Measurements from ENCODE around the gene EYS.
A peak's percentile ranks its signal among the peaks of the same experiment; 100 is the strongest.

EYS gene

DNA sequence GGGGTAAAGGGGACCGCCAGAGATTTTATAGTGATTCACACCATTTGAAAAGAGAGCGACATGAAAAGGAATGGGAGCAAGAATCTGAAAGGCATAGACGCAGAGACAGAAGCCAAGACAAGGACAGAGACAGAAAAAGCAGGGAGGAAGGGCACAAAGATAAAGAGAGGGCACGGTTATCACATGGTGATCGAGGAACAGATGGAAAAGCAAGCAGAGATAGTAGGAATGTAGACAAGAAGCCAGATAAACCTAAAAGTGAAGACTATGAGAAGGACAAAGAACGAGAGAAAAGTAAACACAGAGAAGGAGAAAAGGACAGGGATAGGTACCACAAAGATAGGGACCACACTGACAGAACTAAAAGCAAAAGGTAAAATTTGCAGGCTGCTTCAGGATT lies 1993.7 kb downstream of the EYS start:
- no peak for TF ChIP-seq POLR2A (IDR thresholded peaks at IDR 0.05; ENCODE audit: low read depth, low read length)
- no peak for FAIRE-seq
- no peak for DNase-seq (ENCODE audit: insufficient read length, low spot score)

DNA sequence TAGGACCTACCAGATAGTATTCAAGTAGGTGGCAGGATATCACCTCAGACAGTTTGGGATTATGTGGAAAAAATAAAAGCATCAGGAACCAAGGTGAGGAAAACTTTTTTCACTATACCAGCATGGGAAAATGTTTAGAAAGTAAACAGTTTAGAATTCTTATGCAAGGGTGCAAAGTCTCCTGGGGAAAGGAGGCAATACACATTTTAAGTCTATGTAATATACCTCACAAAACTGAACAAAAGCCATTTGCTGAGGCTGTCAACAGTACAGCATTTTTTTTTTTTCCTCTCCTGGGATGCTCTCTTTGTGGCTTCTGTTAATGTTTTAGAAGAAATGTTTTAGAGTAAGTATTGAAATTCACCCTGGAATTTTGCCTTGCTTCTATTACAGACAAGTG lies 1997.9 kb downstream of the EYS start:
- DNase-seq (ENCODE audit: insufficient read length, low spot score) (no peak), FAIRE-seq (no peak)
- TF ChIP-seq POLR2A (IDR thresholded peaks at IDR 0.05; ENCODE audit: low read depth, low read length): no peak

DNA sequence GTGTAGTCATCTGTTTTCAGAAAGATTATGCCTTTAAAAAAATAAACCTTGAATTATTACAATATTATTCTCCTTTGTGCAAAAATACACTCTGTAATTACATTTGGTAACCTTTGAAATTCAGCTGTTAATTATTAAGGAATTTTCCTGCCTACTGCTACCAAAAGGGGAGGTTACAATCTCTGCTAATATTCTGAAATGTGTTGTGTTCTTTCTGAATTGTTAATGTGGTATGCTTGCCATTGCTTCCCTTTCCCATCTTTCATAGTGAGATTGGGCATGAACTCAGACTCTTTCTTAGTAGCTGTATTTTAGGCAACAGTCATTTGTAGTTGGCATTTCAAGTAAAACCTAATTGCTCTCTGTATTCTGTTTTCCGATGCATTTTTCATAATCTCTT lies 1998.4 kb downstream of the EYS start:
- TF ChIP-seq POLR2A (IDR thresholded peaks at IDR 0.05; ENCODE audit: low read depth, low read length): no peak
- DNase-seq (ENCODE audit: insufficient read length, low spot score) (no peak), FAIRE-seq (no peak)

DNA sequence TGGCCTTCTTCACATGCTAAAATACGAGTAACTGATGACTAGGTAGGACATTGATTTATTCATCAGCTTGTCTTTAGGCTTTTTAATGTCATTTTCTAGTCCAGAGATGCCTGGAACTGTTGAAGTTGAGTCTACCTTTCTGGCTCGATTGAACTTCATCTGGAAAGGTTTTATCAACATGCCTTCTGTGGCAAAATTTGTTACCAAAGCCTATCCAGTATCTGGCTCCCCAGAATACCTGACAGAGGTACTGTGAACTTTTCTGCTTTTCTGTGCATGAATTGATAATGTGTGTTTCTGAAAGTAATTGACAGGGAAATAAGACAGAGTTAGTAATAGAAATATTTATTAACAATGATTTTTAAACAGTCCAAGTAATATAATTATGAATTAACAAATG lies 2000.4 kb downstream of the EYS start:
- DNase-seq (ENCODE audit: insufficient read length, low spot score) (no peak), FAIRE-seq (no peak)
- no peak for TF ChIP-seq POLR2A (IDR thresholded peaks at IDR 0.05; ENCODE audit: low read depth, low read length)

DNA sequence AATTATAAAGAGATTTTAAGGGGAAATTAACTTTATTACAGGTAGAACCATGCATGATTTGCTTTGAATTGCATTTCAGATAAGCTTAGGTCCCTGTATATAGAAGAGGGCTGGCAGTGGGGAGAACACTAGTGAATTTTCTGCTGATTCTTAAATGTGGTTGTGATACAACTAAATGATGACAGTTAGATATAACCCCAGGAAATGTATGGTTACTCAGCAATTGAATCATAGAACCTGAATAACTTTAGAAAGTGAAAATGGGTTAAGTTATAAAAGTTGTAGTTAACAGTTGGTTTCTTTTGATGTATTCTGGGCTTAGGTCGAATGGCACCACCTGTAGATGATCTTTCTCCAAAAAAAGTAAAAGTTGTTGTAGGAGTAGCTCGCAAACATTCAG lies 2001.3 kb downstream of the EYS start:
- DNase-seq (ENCODE audit: insufficient read length, low spot score) (no peak), FAIRE-seq (no peak)
- no peak for TF ChIP-seq POLR2A (IDR thresholded peaks at IDR 0.05; ENCODE audit: low read depth, low read length)

DNA sequence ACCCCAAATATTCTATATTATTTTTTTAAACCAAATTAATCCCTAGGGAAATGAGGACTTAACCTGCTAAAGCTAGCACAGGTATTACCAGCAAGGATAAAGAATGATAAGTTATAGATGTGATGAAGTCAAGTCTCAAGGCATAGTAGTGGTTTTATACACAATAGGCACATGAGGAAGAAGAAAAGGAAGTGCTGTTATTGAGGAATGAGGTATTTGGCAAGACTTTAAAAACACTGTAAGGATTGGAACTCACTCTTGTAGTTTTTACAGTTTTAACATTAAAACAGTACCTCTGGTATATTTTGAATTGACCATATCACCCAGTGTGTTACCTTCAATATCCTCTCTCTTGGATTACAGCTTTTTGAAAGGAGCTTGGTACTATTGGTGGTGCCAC lies 2016.8 kb downstream of the EYS start:
- DNase-seq (ENCODE audit: insufficient read length, low spot score) (no peak), FAIRE-seq (no peak)
- TF ChIP-seq POLR2A (IDR thresholded peaks at IDR 0.05; ENCODE audit: low read depth, low read length): no peak

DNA sequence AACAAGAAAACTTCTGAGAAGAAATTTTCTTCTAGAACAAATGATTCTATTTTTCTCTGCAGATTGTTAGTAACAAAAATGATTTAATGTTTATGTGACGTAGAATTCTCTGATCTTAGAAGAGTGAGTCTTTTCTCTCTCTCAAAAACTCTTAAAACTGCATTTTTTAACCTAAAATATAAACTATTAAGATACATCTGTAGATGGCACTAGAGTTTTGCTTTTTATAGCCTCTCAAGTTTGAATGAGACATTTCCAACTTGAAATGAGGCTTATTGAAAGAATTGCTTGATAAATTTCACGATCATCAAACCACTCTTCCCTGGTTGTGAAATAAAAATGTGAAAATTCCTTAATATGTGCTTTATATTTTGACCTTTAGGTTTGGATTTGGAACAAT lies 2017.6 kb downstream of the EYS start:
- FAIRE-seq (no peak), DNase-seq (ENCODE audit: insufficient read length, low spot score) (no peak)
- no peak for TF ChIP-seq POLR2A (IDR thresholded peaks at IDR 0.05; ENCODE audit: low read depth, low read length)

DNA sequence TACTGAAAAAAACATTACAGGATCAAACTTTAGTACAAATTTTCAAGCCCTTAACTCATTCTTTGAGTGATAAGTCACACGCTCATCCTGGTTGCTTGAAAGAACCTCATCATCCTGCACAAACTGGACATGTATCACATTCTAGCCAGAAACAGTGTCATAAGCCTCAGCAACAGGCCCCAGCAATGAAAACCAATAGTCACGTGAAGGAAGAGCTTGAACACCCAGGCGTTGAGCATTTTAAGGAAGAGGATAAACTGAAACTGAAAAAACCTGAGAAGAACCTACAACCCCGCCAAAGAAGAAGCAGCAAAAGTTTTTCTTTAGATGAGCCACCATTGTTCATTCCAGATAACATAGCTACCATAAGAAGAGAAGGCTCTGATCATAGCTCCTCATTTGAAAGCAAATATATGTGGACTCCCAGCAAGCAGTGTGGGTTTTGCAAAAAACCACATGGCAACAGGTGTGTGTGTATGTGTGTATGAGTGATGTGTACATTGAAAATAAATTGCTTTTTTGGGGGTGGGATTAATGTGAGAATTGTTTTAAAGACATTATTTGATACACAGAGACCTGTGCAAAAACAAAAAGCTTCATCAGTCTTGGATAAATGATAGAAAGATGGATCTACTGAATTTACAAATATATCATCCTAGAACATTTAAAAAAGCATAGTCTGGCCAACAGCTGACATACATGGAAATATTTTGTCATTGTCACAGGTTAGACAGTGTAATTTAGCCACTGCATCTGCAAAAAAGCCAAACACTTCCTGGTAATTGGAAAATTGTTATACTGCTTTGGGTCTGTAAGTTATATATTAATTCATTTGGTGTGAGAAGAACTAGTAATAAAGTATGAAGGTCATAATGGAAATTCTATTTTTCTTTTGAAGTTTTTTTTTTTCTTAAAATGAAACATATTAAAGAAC lies 2021.3 kb downstream of the EYS start:
- DNase-seq (ENCODE audit: insufficient read length, low spot score): no peak
- FAIRE-seq: no peak
- TF ChIP-seq POLR2A (IDR thresholded peaks at IDR 0.05; ENCODE audit: low read depth, low read length): no peak

DNA sequence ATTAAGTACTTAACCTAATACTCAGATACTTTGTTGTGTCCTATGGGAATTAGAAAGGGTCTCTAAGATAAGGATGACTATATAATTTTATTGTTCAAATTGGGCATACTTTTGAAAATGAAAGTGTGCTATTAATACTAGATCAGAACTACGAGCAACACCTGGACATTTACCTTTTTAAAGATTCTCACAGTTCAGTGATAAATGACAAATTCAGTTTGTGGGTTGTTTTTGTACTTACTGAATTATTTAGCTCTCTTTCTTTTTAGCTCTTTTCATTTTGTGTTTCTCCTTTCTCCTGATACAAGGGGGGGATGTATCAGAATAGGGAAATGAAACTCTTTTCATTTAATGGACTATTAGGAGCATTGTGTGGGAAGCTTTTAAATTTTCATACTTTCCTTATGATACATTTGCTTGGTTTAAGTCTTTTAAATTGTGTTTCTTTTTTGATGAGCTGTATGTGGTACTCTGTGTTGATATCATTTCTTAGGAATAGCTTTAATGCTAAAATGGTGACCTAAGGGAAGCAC lies 2023.9 kb downstream of the EYS start:
- no peak for TF ChIP-seq POLR2A (IDR thresholded peaks at IDR 0.05; ENCODE audit: low read depth, low read length)
- FAIRE-seq: no peak
- no peak for DNase-seq (ENCODE audit: insufficient read length, low spot score)

DNA sequence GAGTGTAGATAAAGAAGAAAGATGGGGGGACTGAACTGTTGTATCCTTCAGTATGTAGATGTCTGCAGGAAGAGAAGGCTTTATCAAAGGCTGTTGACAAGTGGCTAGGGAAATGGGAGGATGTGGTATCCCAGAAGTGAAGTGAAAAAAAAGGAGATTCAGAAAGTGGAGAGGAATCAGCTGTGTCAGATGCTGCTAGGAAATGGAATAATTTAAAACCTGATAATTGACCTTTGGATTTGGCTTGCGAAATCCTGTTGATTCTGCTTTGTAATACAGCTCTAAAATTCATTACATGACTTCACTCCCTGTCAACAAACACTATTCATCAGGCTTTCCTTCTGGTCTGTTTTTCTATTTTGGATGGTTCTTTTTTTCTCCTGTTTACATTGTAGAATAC lies 2029.7 kb downstream of the EYS start:
- no peak for DNase-seq (ENCODE audit: insufficient read length, low spot score)
- no peak for FAIRE-seq
- TF ChIP-seq POLR2A (IDR thresholded peaks at IDR 0.05; ENCODE audit: low read depth, low read length): no peak

DNA sequence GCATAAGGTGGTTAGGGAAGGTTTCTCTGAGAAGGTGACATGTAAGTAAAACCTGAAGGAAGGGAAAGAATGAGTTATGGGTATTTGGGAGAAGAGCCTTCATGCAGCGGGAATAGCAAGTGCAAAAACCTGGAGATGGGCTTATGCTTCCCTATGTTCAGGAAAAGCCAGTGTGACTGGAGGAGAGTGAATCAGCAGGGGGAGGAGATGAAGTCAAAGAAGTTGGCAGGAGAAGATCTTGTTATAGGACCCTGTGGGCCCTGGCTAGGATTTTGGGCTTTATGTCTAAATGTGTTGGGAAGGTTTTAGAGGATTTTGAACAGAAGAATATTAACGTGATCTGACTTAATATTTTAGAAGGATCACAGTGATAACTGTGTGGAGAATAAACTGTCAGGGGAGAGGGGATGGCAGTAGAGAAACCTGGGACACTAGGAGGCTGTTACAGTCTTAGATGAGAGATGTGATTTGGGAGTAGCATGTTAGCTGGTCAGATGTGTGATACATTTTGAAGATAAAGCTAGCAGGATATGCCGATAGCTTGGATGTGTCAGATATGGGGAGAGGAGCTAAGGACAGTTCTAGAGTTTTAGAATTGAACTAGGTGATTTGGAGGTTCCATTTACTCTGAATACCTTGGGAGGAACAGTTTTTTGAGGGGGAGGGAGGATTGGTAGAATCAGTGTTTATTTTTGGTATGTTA lies 2030.5 kb downstream of the EYS start:
- peak; percentile 48 for FAIRE-seq

DNA sequence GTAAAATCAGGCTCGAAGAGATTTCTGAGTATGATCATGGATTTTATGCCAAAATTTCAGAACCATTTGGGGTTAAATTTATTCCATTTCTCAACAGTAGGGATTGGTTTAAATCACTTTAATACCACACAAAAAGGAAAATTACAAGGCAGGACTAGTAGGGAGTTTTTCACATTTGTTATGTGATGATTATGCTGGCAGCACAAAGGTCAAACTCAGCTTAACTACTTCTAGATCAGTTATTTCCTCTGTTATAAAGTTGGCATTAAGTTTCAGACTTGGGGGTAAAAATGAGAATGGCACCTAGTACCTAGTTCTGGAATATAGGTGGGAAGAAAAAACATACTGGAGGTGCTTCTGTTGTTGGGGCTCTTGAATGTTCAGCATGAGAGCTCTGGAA lies 2031.9 kb downstream of the EYS start:
- DNase-seq (ENCODE audit: insufficient read length, low spot score) (no peak), FAIRE-seq (no peak)
- TF ChIP-seq POLR2A (IDR thresholded peaks at IDR 0.05; ENCODE audit: low read depth, low read length): no peak

More for the DNA sequence above, 2030.5 kb downstream of the EYS start:
- TF ChIP-seq POLR2A (IDR thresholded peaks at IDR 0.05; ENCODE audit: low read depth, low read length): no peak
- DNase-seq (ENCODE audit: insufficient read length, low spot score): no peak

DNA sequence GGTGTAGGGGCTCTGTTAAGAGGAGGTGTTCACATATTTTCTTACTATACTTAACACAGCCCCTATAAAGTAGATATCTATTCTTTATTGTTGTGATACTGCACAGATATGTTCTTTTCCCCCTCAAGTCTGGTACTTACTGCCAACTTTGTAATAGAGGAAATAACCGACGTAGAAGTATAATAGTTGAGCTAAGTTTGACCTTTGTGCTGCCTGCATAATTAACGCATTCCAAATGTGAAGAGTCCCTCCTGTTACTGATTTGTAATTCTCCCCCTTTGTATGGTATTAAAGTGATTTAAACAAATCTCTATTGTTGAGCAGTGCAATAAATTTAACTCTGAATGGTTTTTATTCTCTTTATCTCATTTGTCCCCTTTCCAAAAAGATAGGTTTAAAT lies 2032.4 kb downstream of the EYS start:
- DNase-seq (ENCODE audit: insufficient read length, low spot score) (no peak), FAIRE-seq (no peak)

DNA sequence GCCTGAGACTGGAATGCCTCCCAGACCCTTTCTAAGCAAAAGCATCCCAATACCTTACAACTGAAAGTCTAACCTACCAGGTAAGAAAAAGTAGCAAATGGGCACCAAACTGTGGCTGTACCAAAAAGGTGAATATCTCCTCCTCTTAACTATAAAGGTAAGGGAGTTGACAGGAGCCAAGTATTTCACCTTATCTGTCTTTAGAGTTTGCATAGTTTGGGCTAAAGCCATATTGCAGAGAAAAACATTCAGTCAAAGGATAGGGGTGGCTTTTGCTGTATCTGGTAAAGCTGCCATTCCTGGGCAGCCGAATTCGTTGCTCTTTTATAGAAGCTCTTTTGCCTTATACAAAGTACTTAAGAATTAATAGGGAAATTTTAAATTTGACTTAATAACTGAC lies 2033.3 kb downstream of the EYS start:
- TF ChIP-seq POLR2A (IDR thresholded peaks at IDR 0.05; ENCODE audit: low read depth, low read length): no peak
- DNase-seq (ENCODE audit: insufficient read length, low spot score) (no peak), FAIRE-seq (no peak)

More for the DNA sequence above, 2032.4 kb downstream of the EYS start:
- no peak for TF ChIP-seq POLR2A (IDR thresholded peaks at IDR 0.05; ENCODE audit: low read depth, low read length)
